ENCODE measurements around the gene SBF1. TPM values are rescaled to one million over a fixed set of nuclear protein-coding genes. Genes with fewer than 3 reads are reported as not detected.
A peak's percentile ranks its signal among the peaks of the same experiment; 100 is the strongest.

The SBF1 gene
- total RNA-seq, 2 donors from 2014 or later: 89.9 to 90.1 TPM

DNA sequence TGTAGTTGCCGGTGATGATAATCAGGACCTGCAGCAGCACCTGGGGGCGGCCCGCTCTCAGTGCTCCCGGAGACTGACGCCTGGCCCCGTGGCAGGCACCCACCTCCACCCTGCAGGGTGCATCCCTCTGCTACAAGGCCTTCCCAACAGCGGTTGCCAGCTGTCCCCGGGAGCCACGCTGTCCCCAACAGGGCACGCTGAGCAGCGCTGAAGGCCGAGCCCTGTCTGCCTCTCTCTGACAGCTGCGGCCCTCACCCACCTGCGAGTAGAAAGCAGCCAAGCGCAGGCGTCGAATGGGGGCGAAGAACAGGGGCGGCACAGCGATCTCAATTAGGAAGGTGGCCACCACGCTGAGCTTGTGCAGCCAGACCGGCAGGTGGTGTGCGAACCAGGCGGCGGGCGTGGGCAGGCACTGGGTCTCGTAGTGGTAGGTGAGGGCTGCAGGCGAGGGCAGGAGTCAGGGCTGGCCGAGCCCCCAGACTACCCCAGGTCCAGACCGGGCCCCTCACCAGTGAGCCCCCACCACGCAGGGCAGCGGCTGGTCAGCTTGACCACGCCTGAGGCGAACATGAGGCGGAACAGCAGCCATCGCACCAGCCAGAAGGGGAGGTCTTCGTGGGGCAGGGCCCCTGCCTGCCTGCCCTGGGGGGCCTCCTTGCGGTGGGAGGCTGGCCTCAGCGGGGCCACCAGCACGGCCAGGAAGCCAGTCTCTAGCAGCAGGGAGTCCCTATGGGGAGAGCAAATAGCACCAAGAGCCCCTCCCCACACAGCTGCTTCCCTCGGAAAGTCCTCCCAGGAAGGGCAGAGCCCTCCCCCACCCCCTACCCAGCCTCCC lies 31.2 kb upstream of the SBF1 start:
- Histone ChIP-seq H3K27ac (ENCODE audit: low read depth, low read length) (no peak overlapping the region), H3K4me1 (ENCODE audit: control insufficient read depth, insufficient read depth, low read length) (peaks cover 8% of the 10 kb centered on the region), H3K9me3 (ENCODE audit: control insufficient read depth, low read length) (no peaks in the 10 kb centered on the region), H3K36me3 (ENCODE audit: control insufficient read depth, insufficient read depth, low read length) (peaks cover 15% of the 10 kb centered on the region), H3K9ac (ENCODE audit: extremely low read depth, low read length, poor library complexity, severe bottlenecking) (no peak overlapping the region), H3K27me3 (ENCODE audit: control insufficient read depth, insufficient read depth, low read length, poor library complexity, severe bottlenecking) (no peaks in the 10 kb centered on the region), H3K4me3 (ENCODE audit: low read length) (peak overlapping the region; percentile 97)
- 89 to 91% methylated on average over 23 to 41 of the region's 41 CpGs for WGBS, 2 experiments (ENCODE audit: insufficient coverage in 1 of 2, insufficient read length in 1 of 2)
- Mint-ChIP-seq H3K27ac (no peak overlapping the region), H3K36me3 (ENCODE audit: low read depth) (peaks cover 2% of the 10 kb centered on the region), H3K9me3 (no peaks in the 10 kb centered on the region), H3K27me3 (ENCODE audit: insufficient read depth) (no peaks in the 10 kb centered on the region), H3K4me3 (peak overlapping the region; percentile 95), H3K4me1 (peaks cover 8% of the 10 kb centered on the region)
- DNase-seq: no peak
- TF ChIP-seq, protein P1, sequence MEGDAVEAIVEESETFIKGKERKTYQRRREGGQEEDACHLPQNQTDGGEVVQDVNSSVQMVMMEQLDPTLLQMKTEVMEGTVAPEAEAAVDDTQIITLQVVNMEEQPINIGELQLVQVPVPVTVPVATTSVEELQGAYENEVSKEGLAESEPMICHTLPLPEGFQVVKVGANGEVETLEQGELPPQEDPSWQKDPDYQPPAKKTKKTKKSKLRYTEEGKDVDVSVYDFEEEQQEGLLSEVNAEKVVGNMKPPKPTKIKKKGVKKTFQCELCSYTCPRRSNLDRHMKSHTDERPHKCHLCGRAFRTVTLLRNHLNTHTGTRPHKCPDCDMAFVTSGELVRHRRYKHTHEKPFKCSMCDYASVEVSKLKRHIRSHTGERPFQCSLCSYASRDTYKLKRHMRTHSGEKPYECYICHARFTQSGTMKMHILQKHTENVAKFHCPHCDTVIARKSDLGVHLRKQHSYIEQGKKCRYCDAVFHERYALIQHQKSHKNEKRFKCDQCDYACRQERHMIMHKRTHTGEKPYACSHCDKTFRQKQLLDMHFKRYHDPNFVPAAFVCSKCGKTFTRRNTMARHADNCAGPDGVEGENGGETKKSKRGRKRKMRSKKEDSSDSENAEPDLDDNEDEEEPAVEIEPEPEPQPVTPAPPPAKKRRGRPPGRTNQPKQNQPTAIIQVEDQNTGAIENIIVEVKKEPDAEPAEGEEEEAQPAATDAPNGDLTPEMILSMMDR (conservative IDR thresholded peaks at IDR 0.05): no peak

DNA sequence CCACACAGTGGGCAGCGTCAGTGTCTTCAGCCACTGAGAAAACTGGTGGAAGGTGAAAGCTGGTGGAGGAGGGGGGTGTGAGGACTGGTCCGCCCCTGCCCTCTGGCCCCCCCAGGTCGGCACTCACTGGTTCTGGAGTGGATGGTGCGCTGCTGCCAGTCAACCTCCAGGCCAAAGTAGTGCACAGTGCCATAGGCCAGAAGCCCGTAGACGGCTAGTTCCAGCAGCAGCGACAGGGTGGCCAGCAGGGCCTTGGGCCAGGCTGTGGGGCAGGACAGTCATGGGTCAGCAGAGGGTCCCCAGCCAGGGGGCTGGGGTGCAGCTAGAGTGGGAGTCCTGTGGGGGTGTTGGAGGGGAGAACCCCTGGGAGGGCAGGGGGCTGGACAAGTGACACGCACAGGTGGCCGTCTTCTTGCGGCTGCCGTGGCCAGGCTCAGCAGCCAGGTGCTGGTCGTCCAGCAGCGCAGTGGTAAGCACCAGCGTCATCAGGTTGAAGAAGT lies 30.5 kb upstream of the SBF1 start:
- Histone ChIP-seq H3K27me3 (ENCODE audit: control insufficient read depth, insufficient read depth, low read length, poor library complexity, severe bottlenecking) (no peaks in the 10 kb centered on the region), H3K9ac (ENCODE audit: extremely low read depth, low read length, poor library complexity, severe bottlenecking) (no peak overlapping the region), H3K36me3 (ENCODE audit: control insufficient read depth, insufficient read depth, low read length) (peaks cover 15% of the 10 kb centered on the region), H3K4me3 (ENCODE audit: low read length) (no peak overlapping the region), H3K4me1 (ENCODE audit: control insufficient read depth, insufficient read depth, low read length) (peaks cover 8% of the 10 kb centered on the region), H3K27ac (ENCODE audit: low read depth, low read length) (no peak overlapping the region), H3K9me3 (ENCODE audit: control insufficient read depth, low read length) (no peaks in the 10 kb centered on the region)
- Mint-ChIP-seq H3K27ac (no peak overlapping the region), H3K27me3 (ENCODE audit: insufficient read depth) (no peaks in the 10 kb centered on the region), H3K9me3 (no peaks in the 10 kb centered on the region), H3K36me3 (ENCODE audit: low read depth) (peaks cover 2% of the 10 kb centered on the region), H3K4me3 (no peak overlapping the region), H3K4me1 (peaks cover 8% of the 10 kb centered on the region)
- DNase-seq: no peak
- 90 to 92% methylated on average over 8 to 14 of the region's 14 CpGs for WGBS, 2 experiments (ENCODE audit: insufficient coverage in 1 of 2, insufficient read length in 1 of 2)
- TF ChIP-seq, protein P1 (conservative IDR thresholded peaks at IDR 0.05): no peak

DNA sequence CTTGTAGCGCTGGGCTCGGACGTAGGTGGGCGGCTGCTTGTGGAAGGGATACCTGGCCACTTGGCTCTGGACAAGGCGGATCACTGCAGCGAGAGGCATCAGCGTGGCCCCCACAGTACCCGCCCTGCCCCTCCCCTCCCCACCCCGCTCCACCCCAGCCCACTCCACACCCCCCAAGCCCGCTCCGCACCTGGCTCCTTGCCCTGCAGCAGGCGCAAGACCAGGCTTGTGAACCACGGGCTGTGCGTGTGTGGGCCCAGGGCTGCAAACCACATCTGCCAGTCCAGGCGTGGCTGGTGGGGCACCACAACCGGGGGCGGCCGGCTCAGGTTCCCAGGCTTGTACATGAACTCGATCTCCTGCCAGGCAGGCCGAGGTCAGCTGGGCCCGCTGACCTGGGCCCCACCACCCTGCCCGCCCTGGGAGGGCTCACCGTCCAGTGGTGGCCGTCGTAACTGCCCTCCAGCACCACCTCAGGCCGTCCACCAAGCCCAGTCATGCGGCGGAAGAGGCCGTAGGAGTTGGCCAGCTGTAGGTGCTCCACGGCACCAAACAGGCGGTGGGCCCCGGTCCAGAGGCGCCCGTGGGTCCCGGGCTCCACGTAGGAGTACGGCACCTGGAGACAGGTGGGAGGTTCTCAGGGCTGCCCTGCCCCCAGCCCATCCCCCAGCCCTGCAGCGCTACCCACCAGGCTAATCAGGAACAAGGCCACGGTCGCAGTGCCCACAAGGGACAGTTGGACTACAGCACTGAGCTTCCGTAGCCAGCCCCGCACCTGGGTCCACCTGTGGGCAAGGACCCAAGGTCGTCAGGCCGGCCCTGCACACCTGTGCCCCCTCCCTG lies 29.8 kb upstream of the SBF1 start:
- no peak overlapping the region for H3K9ac ChIP-seq (ENCODE audit: extremely low read depth, low read length, poor library complexity, severe bottlenecking)
- H3K4me1 ChIP-seq (ENCODE audit: control insufficient read depth, insufficient read depth, low read length): peaks cover 8% of the 10 kb centered on the region
- 93 to 95% methylated on average over 25 to 43 of the region's 44 CpGs for whole genome bisulfite sequencing, 2 experiments (ENCODE audit: insufficient coverage in 1 of 2, insufficient read length in 1 of 2)
- no peaks in the 10 kb centered on the region for H3K27me3 ChIP-seq (ENCODE audit: control insufficient read depth, insufficient read depth, low read length, poor library complexity, severe bottlenecking)
- Mint-ChIP-seq H3K27me3 (ENCODE audit: insufficient read depth) (no peaks in the 10 kb centered on the region), H3K4me3 (no peak overlapping the region), H3K9me3 (no peaks in the 10 kb centered on the region), H3K27ac (no peak overlapping the region), H3K4me1 (peaks cover 8% of the 10 kb centered on the region), H3K36me3 (ENCODE audit: low read depth) (peaks cover 2% of the 10 kb centered on the region)
- no peak for DNase-seq
- no peak overlapping the region for H3K4me3 ChIP-seq (ENCODE audit: low read length)
- no peak overlapping the region for H3K27ac ChIP-seq (ENCODE audit: low read depth, low read length)
- H3K36me3 ChIP-seq (ENCODE audit: control insufficient read depth, insufficient read depth, low read length): peaks cover 15% of the 10 kb centered on the region
- TF ChIP-seq, protein P1 (conservative IDR thresholded peaks at IDR 0.05): no peak
- H3K9me3 ChIP-seq (ENCODE audit: control insufficient read depth, low read length): no peaks in the 10 kb centered on the region
